NCI-H345 (cell line): ENCODE measurements around the gene RPS6KA2.
"Not testable (repeated sequence)": the region's sequence is repeated elsewhere in the genome, so short reads cannot be mapped to it uniquely, and the experiment has no call there.

Source experiments
- DNase-seq: peaks from one replicate; lab custom pipeline; 2025; lab: John Stamatoyannopoulos, UW

RPS6KA2 gene

GRCh38 chr6:166530211-166531095 is 96.6 kb downstream of the RPS6KA2 start:
- no peak for DNase-seq

GRCh38 chr6:166529586-166529985 is 97.5 kb downstream of the RPS6KA2 start:
- DNase-seq, result no peak

GRCh38 chr6:166529058-166529457 is 98.0 kb downstream of the RPS6KA2 start:
- not testable (repeated sequence) for DNase-seq

- no peak for DNase-seq
These were observed 99.2 kb downstream of the RPS6KA2 start for GRCh38 chr6:166527849-166528248.

GRCh38 chr6:166526937-166527336 is 100.1 kb downstream of the RPS6KA2 start:
- no peak for DNase-seq

GRCh38 chr6:166525567-166525966 is 101.5 kb downstream of the RPS6KA2 start:
- no peak for DNase-seq

GRCh38 chr6:166523782-166524559 is 103.1 kb downstream of the RPS6KA2 start:
- DNase-seq, result no peak

GRCh38 chr6:166520905-166521834 is 105.9 kb downstream of the RPS6KA2 start:
- DNase-seq, result no peak

- DNase-seq, result no peak
These were observed 110.7 kb downstream of the RPS6KA2 start for GRCh38 chr6:166516251-166516884.

GRCh38 chr6:166515072-166515810 is 111.8 kb downstream of the RPS6KA2 start:
- DNase-seq, result no peak

GRCh38 chr6:166514196-166514595 is 112.9 kb downstream of the RPS6KA2 start:
- no peak for DNase-seq

GRCh38 chr6:166512567-166512966 is 114.5 kb downstream of the RPS6KA2 start:
- DNase-seq, result no peak

- DNase-seq, result no peak
These were observed 115.7 kb downstream of the RPS6KA2 start for GRCh38 chr6:166511316-166511715.

- DNase-seq, result no peak
These were observed 117.9 kb downstream of the RPS6KA2 start for GRCh38 chr6:166509193-166509592.

GRCh38 chr6:166508726-166509125 is 118.3 kb downstream of the RPS6KA2 start:
- DNase-seq, result no peak

- DNase-seq, result no peak
These were observed 119.1 kb downstream of the RPS6KA2 start for GRCh38 chr6:166507809-166508564.

- DNase-seq, result no peak
These were observed 119.7 kb downstream of the RPS6KA2 start for GRCh38 chr6:166507380-166507779.

- no peak for DNase-seq
These were observed 121.7 kb downstream of the RPS6KA2 start for GRCh38 chr6:166505133-166505905.

GRCh38 chr6:166504100-166504499 is 123.0 kb downstream of the RPS6KA2 start:
- DNase-seq, result no peak
